HG02840 (cell line): ENCODE measurements around the gene CDK17.
"Not testable (repeated sequence)": the region's sequence is repeated elsewhere in the genome, so short reads cannot be mapped to it uniquely, and the experiment has no call there.

ENCODE experiments used
- ATAC-seq: cut with Tn5 transposase; IDR thresholded peaks from one replicate; pipeline ENCODE4 v1.9.1; 2021; ENCODE audit warnings: mild to moderate bottlenecking, moderate library complexity, moderate number of reproducible peaks; ENCODE audit not compliant: unreplicated experiment, low FRiP score

Gene CDK17

GRCh38 chr12:96395236-96395635 is 5.0 kb downstream of the CDK17 start:
- ATAC-seq: no peak

DNA sequence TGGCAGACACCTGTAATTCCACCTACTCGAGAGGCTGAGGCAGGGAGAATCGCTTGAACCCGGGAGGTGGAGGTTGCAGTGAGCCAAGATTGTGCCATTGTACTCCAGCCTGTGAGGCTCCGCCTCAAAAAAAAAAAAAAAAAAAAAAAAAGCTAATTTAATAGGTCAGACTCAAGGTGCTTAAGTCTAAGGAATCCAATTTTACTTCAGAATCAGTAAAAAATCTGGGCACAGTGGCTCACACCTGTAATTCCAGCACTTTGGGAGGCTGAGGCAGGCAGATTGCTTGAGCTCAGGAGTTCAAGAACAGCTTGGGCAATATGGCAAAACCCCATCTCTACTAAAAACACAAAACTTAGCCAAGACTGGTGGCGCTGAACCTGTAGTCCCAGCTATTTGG is 7.0 kb downstream of the CDK17 start:
- ATAC-seq: not testable (repeated sequence)

DNA sequence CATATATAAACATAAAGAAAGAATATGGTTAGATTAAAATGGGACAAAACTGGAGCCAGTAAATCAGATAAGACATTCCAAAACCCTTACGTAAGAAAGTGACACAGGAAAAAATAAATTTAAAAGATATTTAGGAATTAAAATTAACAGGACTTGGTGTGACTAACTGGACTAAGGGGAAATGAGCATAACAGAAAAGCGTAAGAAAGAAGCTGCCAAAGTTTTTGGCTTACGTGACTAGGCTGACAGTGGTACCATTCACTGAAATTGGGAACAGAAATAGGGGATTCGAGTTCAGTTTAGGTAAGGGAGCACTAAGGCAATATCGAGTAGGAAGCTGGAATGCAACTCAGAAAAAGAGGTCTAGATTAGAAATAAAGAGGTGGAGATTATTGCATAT is 7.8 kb downstream of the CDK17 start:
- no peak for ATAC-seq

DNA sequence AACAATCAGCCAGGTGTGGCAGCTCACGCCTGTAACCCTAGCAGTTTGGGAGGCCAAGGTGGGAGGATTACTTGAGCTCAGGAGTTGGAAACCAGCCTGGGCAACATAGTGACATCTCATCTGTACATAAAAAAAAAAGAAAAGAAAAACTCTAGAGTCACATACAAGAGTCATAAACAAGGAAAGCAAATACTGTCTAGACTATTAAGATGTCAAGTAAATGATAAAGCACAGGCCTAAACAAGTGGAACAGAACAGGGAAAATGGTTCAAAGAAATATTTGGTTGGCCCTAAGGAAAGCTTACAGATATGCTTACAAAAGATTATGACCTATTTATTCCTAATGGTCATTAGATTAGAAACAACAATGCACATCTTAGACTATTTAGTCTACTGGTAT is 12.3 kb downstream of the CDK17 start:
- ATAC-seq: no peak

GRCh38 chr12:96386794-96387193 is 13.4 kb downstream of the CDK17 start:
- ATAC-seq: no peak

DNA sequence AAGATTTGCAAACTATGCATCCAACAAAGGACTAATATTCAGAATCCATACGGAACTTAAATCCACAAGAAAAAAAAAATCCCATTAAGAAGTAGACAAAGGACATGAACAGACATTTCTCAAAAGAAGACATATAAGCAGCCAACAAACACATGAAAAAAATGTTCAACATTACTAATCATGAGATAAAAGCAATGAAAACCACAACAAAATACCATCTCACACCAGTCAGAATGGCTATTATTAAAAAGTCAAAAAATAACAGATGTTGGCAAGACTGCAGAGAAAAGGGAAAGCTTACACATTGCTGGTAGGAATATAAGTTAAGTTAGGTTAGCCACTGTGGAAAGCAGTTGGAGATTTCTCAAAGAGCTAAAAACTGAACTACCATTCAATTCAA is 16.2 kb downstream of the CDK17 start:
- ATAC-seq: no peak

DNA sequence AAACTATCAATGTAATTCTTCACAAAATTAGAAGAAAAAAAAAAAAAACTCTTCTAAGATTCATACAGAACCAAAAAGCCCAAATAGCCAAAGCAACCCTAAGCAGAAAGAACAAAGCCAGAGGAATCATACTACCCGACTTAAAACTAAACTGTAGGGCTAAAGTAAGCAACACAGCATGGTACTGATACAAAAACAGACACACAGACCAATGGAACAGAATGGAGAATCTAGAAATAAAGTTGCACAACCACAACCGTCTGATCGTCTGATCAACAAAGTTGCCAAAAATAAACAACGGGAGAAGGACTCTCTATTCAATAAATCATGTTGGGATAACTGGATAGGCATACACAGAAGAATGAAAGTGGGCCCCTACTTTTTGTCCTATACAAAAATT is 16.9 kb downstream of the CDK17 start:
- ATAC-seq: no peak

GRCh38 chr12:96379743-96380142 is 20.5 kb downstream of the CDK17 start:
- not testable (repeated sequence) for ATAC-seq

GRCh38 chr12:96378319-96378718 is 21.9 kb downstream of the CDK17 start:
- no peak for ATAC-seq

- no peak for ATAC-seq
These were observed 23.4 kb downstream of the CDK17 start for GRCh38 chr12:96376865-96377264.

DNA sequence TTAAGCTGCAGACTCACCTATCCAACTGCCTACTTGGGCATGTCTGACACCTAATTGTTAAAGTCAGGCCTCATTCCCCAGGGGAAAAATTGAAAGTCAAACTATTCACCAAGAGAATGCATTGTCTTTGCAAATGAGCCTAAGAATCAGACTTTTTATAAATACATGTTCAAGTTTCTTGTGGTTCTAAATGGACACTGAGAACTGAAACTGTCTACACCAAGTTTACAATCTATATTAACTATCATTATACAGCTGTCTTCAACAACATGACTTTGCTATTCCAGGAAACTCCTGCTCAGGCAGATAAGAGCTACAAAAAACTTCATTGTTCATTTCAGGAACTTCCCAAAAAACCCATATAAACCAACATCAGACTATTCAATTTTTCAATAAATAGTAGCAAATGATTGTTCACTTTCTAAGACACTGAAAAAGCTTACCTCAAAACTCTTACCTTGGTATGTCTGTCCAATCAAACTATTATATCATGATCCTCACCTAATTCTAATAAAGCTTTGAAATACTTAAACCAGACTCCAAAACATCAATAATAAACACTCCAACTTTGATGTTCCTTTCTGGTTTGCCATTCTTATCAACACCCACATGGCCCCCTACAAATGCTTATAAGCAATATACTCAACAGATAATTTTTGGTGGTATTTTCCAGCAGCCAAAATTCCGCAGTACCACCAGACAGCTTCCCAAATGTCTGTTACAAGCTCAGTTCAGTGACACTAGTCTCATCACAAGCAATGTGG is 24.2 kb downstream of the CDK17 start:
- ATAC-seq: no peak

DNA sequence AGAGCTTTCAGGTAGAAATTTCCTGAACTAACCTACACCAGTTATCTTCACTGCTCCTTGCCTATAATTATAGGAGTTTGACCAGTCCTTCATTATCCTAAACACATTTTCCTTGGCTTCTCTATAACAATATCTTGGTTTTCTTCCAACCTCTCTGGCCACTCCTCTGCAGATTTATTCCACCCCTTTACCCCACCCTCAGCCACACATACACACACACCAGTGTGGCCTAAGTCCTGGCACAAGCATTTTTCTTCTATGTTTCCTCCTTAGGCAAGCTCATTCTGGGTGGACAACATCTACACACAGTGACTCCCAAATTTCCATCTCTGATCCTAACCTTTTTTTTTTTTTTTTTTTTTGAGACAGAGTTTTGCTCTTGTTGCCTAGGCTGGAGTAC is 25.1 kb downstream of the CDK17 start:
- ATAC-seq: no peak

DNA sequence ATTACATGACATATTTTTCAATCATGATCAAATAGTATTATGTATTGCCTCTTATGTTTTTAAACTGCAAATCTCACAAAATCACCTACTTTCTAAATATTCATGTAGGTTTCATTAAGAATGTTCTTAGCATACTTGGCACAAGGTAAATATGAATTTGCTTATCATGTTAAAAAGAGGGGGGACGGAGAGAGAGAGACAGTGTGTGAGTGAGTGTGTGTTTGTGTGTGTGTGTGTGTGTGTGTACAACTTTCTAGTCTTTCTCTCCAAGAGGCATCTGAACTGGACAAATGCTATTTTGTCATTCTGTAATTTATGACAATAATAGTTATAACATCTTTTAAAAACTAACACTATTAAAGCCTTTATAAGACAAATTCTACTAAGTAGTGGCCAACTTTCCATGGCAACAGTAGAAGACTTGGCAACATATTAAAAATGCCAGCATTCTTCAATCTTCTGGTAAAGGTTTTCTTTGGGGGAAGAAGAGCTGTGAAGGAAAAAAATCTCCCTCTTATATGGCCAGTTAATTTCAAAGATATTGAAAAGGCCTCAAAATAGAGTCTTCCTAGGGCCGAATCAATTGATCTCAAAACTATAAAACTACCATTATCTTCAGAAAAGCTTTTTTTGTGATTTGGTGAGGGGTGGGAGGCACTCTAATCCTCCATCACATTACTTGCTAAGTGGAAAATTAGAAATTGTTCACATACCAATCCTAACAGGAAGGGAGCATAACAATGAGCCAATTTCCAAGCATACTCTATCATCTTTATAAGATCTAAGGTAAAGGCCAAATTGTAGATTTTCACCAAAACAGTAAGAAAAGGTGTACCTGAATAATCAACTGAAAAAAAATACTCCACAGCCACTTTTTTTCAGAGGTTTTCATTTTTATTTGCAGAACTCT is 28.2 kb downstream of the CDK17 start:
- ATAC-seq: no peak

GRCh38 chr12:96371138-96371789 is 29.0 kb downstream of the CDK17 start:
- no peak for ATAC-seq

DNA sequence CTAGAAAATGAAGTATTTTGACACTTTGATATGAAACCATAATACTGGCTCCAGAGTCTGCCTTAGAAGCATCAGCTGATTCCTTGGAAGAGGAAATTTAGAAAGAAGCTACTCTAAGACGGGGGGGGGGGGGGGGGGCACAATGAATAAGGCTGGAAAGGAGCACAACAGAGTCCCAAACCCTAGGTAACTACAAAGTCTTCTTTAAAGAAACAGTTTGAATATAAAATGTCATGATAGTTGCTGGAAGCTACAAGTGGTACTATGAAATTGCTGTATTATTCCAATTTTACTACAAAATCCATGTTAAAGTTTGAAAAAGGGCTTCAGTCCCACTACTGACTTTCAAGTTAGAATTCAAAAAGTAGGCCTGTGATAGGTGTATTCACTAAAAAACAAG is 31.6 kb downstream of the CDK17 start:
- ATAC-seq: no peak

DNA sequence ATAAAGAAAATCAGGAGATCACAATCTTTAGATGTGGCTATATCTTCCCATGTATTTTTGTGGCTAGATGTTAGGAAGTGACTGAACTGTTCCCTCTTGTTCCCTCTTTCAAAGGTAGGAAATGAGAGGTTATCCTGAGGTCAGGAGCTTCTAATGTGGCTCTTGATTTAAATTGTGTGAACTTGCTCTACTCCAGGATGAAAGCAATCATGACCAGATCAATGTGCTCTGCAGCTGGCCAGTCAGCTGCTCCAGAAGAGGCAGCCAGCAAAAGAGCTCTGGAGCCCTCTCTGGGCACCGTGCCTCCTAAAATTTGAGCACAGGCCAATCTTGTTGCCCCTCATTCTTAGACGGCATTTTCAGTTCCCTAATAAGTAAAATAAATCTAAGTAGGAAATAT is 32.0 kb downstream of the CDK17 start:
- ATAC-seq: no peak

DNA sequence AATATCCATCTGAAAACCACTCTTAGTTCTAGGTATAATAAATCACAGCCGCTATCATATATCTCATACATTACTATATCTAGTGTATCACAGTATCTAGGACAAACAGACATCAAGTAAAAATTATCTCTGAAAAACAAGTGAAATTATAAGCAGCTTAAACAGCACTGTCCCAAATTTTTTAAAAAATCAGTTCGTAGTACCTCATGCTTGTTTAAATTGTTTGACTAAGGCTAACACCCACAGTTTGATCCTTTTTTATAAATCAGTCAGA is 33.9 kb downstream of the CDK17 start:
- ATAC-seq: no peak

DNA sequence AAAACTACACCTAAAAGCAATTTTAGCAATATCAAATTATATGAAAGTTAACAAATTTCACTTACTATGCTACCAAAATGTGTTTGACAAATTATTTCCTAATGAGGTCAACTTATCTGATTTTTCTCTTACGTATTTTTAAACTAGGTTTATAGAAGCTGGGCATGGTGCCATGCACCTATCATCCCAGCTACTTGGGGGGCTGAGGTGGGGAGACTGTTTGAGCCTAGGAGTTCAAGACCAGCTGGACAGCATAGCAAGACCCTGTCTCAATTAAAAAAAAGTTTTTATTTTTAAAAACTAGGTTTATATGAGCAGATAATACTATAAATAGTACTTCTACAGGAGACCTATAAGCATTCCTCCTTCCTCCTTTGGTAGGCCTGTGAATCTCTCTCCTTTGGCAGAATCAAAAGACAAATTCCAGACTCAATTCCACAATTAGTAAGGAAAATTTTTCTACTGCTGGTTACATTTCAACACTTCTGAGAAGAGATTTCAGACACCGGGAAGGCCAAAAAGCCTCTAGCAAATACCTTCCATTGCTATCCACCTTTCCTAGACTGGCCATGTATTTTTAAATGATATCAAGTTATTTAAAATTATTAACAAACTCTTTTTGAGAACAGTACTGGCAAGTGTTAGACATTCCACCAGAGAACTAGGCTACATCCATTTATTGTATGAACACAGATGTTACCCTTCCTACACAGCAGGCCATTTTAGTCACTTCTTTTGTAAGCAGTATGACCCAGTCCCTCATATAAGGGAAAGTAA is 34.4 kb downstream of the CDK17 start:
- ATAC-seq: no peak

- no peak for ATAC-seq
These were observed 36.0 kb downstream of the CDK17 start for GRCh38 chr12:96364092-96364700.

DNA sequence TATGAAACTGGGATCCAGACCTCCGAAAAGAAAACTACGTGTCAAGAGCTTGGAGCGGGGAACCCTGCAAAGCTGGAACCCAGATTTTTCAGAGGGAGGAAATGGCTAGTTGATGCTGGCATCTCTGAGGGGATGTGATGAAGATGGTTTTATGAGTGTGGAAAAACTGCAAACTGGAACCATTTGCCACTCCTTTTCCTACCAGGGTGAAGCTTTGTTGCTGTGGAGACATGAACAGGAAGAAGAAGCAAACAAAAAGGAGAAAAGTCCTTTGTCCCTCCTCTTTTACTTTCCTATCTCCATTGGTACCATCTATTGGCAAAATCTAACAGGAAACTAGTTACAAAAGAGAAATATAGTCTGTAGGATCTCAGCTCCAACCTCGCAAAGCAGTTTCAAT is 39.2 kb downstream of the CDK17 start:
- no peak for ATAC-seq
